Measurements from ENCODE around the gene VGLL1.

- TF ChIP-seq CTCF (conservative IDR thresholded peaks at IDR 0.05; ENCODE audit: low read depth in 2 of 2) (no peak), POLR2AphosphoS5 (IDR thresholded peaks at IDR 0.05; ENCODE audit: low read depth) (no peak)
These were observed 8.2 kb upstream of the VGLL1 start for GRCh38 chrX:136523770-136524169.
